ENCODE results near the gene RAD51C.

The RAD51C gene

GRCh38 chr17:58693751-58694150 lies 1.3 kb downstream of the RAD51C start:
- TF ChIP-seq, protein P1, sequence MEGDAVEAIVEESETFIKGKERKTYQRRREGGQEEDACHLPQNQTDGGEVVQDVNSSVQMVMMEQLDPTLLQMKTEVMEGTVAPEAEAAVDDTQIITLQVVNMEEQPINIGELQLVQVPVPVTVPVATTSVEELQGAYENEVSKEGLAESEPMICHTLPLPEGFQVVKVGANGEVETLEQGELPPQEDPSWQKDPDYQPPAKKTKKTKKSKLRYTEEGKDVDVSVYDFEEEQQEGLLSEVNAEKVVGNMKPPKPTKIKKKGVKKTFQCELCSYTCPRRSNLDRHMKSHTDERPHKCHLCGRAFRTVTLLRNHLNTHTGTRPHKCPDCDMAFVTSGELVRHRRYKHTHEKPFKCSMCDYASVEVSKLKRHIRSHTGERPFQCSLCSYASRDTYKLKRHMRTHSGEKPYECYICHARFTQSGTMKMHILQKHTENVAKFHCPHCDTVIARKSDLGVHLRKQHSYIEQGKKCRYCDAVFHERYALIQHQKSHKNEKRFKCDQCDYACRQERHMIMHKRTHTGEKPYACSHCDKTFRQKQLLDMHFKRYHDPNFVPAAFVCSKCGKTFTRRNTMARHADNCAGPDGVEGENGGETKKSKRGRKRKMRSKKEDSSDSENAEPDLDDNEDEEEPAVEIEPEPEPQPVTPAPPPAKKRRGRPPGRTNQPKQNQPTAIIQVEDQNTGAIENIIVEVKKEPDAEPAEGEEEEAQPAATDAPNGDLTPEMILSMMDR (IDR thresholded peaks at IDR 0.05): no peak

GRCh38 chr17:58694302-58694701 lies 1.9 kb downstream of the RAD51C start:
- TF ChIP-seq, protein P1 (IDR thresholded peaks at IDR 0.05): no peak

DNA sequence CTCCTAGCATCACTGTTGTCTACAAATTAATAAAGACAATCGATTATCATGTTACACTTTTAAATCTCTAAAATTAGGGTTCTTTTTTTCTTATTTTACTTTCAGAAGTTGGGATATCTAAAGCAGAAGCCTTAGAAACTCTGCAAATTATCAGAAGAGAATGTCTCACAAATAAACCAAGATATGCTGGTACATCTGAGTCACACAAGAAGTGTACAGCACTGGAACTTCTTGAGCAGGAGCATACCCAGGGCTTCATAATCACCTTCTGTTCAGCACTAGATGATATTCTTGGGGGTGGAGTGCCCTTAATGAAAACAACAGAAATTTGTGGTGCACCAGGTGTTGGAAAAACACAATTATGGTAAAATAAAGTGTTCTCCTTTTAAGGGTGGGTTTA lies 2.4 kb downstream of the RAD51C start:
- TF ChIP-seq, protein P1 (IDR thresholded peaks at IDR 0.05): no peak

GRCh38 chr17:58699771-58700170 lies 7.4 kb downstream of the RAD51C start:
- TF ChIP-seq, protein P1 (IDR thresholded peaks at IDR 0.05): no peak

DNA sequence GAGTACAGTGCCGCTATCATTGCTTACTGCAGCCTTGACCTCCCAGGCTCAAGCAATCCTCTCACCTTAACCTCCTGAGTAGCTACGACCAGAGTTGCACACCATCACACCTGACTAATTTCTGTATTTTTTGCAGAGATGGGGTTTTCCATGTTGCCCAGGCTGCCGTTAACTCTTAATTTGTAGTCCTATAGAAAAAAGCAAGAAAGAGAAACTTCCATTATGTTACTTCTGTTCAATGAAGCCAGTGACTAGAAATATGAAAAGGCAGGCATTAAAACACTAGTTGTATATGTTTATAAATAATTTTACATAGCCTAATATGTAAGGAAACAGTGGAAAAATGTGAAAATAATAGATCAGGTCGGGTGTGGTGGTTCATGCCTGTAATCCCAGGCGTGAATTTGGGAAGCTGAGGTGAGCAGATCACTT lies 9.7 kb downstream of the RAD51C start:
- TF ChIP-seq, protein P1 (IDR thresholded peaks at IDR 0.05): no peak

DNA sequence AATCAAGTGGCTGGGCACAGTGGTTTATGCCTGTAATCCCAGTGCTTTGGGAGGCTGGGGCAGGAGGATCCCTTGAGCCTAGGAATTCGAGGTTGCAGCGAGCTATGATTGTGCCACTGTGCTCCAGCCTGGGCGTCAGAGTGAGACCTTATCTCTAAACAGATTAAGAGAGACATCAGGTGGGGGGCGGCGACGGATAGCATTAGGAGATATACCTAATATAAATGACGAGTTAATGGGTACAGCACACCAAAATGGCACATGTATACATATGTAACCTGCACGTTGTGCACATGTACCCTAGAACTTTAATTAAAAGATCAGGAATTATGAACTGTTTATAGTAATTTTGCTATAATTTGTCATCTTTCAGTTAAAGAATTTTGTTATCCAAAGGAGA lies 10.3 kb downstream of the RAD51C start:
- TF ChIP-seq, protein P1 (IDR thresholded peaks at IDR 0.05): no peak

DNA sequence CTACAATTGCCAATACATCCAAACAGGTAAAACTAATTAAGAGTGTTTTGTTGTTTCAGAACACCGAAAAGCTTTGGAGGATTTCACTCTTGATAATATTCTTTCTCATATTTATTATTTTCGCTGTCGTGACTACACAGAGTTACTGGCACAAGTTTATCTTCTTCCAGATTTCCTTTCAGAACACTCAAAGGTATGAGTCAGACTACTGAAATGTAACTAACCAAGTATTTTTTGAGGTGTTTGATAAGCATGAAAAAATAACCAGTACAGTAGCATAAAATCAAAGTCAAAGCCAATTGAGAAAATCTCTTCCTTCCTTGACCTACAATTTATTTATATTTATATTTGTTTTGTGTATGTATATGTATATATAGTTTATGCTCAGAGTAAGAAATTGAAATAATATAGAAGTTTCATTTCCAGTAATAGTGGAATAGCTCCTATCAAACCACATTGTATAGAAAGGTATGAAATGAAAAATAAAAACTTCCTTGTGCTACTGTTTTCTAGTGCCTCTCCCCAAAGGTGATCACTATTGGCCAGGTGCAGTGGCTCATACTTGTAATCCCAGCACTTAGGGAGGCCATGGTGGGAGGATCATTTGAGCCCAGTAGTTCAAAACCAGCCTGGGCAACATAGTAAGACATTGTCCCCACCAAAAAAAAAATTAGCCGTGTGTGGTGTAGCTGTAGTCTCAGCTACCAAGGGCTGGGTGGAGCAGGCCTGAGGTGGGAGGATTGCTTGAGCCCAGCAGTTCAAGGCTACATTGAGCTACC lies 10.9 kb downstream of the RAD51C start:
- TF ChIP-seq, protein P1 (IDR thresholded peaks at IDR 0.05): no peak

DNA sequence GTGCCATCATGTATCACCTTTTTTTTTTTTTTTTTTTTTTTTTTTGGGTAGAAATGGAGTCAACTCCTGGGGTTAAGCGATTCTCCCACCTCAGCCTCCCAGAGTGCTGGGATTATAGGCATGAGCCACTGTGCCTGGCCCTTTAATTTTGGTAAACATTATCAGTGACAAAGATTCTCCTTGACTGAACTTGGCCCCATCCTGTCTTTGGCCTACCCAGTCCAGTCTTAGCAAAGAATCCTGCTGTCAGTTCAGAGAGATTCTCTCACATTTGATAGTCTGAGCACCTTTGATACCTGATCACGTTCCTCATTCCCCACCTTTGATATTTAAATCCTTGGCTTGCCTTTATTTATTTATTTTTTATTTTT lies 11.5 kb downstream of the RAD51C start:
- TF ChIP-seq, protein P1 (IDR thresholded peaks at IDR 0.05): no peak

All from LNCAP (cell line).